HG02938 (cell line): Measurements from ENCODE around the gene GRM7.

Experiments
- ATAC-seq: cut with Tn5 transposase; IDR thresholded peaks from one replicate; pipeline ENCODE4 v1.9.1; 2021; ENCODE audit warnings: mild to moderate bottlenecking, moderate library complexity; ENCODE audit not compliant: unreplicated experiment

Gene GRM7

DNA sequence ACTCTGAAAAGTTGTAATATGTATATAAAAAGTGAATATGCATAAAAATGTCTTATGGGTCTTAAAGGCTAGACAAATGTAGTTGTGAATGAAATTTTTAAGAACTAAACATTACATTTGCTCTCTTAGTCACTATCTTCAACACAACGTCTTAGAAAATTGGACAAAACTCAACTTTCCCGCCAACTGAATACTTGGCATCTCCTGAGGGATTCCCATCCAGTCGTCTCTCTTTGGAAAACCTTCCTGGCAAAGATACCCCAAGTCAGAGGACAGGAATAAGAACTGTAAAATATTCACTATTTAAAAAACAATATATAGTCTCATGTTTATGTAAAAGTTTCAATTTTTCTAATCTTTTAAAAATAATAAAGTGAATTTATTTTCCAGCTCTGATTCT, 354.8 kb downstream of the GRM7 start:
- ATAC-seq = no peak

DNA sequence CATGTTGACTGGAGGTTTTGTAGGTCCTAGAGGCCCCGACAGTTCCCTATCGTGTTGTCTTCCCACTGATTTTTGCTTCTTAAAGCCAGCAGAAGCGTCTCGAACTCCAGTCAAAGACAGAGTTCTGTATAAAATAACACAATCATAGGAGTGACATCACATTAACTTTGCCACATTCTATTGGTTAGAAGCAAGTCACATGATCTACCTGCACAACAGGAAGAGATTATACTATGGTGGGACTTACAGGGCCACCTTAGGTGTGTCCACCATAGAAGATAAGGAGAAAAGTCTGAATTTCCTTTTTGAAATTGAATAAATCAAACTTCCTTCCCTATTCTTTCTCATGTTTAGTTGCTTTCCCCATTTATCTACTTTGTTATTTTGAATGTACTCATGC, 365.5 kb downstream of the GRM7 start:
- no peak for ATAC-seq

DNA sequence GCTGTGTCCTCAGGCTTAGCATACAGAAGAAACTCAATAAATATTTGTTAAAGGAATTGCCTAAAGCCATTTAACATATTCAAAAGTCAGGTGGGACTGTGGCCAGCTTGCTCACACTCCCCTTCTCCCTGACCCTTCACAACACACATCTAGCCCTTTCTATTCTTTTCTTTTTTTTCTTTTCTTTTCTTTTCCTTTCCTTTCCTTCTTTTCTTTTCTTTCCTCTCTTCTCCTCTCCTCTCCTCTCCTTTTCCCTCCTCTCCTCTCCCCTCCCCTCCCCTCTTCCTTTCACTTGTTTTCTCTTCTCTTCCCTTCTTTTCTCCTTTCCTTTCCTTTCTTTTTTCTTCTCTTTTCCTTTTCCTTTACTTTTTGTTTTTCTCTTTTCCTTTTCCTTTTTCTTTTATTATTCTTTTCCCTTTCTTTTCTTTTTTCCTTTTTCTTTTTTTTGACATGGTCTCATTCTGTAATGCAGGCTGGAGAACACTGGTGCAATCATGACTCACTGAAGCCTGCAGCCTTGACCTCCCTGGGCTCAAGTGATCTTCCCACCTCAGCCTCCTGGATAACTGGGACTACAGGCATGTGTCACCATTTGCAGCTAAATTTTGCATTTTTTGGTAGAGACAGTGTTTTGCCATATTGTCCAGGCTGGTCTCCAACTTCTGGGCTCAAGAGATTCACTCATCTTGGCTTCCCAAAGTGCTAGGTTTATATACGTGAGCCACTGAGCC, 377.8 kb downstream of the GRM7 start:
- ATAC-seq = no peak

DNA sequence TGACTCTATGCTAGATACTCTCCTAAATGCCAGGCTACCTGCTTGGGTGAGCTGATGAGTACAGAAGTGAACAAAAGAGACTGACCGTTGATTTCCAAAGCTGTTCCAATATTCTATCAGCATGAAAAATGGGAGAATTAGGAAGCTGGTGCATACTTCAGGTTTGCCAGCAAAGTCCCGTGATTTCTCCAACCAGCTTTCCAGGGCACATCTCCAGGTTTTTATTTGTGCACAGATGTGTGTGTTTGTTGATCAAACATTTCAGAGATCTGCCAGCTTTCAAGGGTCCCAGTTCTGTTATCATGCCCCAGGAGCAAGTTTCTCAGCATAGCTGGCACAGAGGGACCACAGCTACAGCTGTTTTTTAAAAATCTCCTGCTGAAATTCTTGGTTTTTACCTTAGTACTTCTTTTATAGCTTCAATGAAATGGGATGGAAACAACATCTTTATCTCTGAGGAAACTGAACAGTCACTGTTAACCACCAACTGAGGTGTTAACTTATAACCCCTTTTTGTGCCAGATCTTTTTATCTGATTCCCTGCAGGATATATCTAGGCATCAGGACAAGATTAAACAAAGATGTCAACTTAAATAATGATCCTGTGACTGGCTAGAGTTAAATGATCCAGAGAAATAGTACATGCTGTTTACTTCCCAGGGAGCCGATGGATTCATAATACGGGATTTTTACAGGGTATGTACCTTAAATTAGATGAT, 380.8 kb downstream of the GRM7 start:
- ATAC-seq = no peak

DNA sequence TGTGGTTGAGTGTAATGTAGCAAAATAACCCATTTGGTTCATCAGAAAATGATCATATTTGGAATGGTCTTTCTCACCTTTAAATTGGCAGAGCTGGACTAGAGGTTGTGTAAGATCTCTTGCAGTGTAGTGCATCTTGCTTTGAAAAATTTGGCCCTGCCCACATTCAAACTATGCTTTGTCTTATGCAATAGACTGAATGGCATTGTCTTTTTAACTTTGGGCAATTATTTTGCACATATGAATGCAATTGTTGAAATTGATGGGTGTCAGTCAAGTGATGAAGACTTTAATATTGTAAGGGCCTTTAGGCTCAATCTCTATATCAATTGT, 381.4 kb downstream of the GRM7 start:
- no peak for ATAC-seq

- ATAC-seq = no peak
Measured at GRCh38 chr3:7249493-7250076, 388.7 kb downstream of the GRM7 start.

DNA sequence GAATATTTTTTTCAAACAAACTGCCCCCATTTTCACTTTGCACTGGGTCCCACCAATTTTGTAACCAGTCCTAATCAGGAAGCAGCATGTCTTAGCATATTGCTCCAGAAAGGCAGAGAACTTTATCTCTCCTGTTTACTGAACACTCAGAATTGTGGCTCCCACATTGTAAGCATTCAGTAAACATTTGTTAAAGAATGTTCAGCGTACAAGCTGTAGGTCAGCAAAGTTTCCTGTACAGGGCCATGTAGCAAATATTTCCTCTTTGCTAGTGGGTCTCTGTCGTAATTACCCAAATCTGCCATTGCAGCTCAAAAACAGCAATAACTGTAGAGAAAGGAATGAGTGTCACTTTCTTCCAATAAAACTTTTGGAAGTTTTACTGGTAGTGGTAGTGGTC, 393.3 kb downstream of the GRM7 start:
- no peak for ATAC-seq

DNA sequence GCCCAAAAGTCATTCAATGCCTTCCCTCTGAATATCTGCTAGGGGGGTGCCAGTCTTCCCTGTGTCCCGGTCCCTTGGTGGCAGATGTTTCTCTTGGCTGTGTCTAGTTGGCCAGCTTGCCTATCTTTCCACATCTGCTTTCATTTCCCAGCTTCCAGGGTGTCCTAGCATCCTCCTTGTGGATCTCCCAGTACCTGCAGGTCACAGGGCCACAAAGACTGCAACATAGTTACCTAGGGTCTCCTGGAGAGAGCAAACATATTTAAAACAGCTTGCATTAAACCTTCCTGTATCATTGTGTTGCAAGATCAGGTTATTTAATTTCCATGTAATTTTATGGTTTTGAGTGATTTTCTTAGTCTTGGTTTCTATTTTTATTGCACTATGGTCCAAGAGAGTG, 400.1 kb downstream of the GRM7 start:
- ATAC-seq = no peak

GRCh38 chr3:7263347-7264195, 402.7 kb downstream of the GRM7 start:
- ATAC-seq = no peak

- no peak for ATAC-seq
Measured at GRCh38 chr3:7264196-7264526, 403.2 kb downstream of the GRM7 start.

DNA sequence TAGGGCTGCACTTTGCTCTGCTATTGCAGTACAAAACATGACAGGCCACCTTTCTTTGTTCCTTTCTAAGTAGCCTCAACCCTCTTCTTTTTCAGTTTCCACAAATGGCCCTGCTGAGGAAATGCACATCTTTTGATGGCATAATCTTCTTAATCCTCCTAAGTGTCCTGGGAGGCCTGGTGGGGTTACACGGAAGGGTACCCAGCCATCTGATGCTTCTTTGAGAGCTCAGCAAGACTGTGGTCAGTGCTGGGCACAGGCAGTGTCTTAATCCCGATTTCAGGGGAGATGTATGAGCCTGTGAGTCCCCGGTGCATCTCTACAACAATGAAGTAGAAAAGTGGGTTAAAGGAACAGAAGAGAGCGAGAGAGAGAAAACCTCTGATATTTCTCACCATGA, 404.8 kb downstream of the GRM7 start:
- no peak for ATAC-seq

GRCh38 chr3:7266551-7266950, 405.6 kb downstream of the GRM7 start:
- ATAC-seq = no peak

DNA sequence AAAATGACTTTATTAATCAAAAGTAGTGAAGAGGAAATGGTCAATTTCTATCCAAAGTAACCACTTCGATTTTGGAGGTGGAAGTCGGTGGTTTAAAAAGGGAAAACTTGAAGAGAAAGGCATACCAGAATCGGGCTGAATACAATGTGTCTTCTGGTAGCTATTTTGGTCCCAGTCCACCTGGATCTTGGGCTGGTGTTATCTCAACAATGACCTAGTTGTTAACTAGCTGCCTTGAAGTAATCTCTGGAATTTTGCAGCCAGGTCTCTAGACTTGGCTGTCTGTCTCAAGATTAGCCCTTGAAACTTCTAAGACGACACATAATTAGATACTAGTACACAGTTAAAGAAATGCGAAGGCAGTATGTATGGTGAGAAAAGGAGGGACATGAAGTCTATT, 409.8 kb downstream of the GRM7 start:
- no peak for ATAC-seq

GRCh38 chr3:7271631-7272030, 410.7 kb downstream of the GRM7 start:
- ATAC-seq = no peak

DNA sequence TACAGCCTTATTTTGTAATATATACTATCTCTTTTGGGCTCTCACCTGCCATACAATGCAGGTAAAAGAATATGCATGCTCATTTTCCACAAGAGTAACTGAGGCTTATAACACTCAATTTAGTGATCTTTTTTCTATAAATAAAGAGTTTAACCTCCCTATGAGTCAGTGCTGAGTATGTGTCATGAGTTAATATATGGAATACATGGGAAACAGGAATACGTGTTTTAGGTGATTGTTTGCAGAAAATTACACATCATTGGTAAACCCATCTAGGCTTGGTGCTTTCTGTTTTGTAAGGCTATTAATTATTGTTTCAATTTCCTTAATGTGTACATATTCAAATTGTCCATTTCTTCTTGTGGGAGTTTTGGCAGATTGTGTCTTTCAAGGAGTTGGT, 411.3 kb downstream of the GRM7 start:
- no peak for ATAC-seq

DNA sequence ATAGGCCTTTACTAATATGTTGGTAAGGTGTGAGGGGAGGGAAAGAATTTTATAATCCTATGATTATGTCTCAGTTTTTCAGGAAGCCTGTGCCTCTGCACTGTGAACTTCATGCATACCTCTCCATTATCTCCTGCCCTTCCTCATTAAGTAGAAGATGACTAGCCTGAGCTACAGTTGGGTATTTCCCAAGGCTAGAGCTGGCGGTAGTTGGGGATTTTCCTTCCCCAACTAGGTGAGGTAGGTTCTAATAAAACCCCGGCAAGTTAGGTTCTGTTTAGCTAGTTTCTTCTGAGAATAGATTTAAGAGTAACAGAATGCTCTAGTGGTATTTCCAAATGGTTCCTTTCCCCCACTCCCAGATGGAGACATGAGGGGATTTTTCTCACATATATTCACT, 414.5 kb downstream of the GRM7 start:
- ATAC-seq = no peak

- no peak for ATAC-seq
Measured at GRCh38 chr3:7280318-7280717, 419.4 kb downstream of the GRM7 start.

- no peak for ATAC-seq
Measured at GRCh38 chr3:7282988-7283387, 422.1 kb downstream of the GRM7 start.

DNA sequence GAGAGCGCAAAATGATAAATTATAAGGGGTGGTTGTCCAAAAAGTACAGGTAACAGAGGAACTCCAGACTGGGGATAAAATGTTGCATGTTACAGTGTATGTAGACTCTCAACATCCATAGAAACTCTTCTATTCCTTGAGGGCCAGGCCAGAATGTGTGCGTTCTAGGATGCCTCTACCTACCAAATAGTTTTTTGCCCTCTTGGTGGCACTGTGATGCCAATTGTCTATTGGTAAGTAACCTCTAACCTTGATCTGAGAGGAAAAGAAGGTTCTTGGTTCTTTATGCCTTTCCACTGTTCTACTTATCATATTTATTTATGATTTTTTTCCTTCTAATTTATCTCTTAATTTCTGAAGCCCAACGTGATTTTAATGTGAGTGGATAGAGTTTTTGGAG, 424.6 kb downstream of the GRM7 start:
- no peak for ATAC-seq

DNA sequence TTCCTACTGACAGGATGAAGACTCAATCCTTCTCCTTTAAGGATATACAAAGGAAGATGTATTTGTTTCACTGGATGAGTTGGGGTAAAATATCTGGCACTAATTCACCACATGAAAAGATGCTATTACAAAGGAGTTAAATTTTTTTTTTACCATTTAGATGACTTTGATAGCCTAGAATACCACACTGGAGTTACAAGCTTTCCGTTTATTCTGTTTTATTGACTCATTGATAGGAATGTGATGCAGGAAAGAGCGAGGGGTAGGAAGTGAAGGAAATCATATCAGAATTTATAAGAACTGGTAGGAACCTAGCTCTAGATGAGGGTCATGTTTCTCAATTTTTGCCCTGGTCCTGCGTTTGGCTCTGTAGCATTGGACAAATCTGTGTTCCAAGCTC, 427.2 kb downstream of the GRM7 start:
- ATAC-seq = no peak

- no peak for ATAC-seq
Measured at GRCh38 chr3:7289121-7289520, 428.2 kb downstream of the GRM7 start.
